GM19025 (cell line): ENCODE measurements around the gene TRMT44.
"Not testable (repeated sequence)": the region's sequence is repeated elsewhere in the genome, so short reads cannot be mapped to it uniquely, and the experiment has no call there.

ENCODE experiments used
- ATAC-seq: cut with Tn5 transposase; IDR thresholded peaks from one replicate; pipeline ENCODE4 v1.9.1; 2021; ENCODE audit warnings: mild to moderate bottlenecking, low read depth, moderate library complexity; ENCODE audit not compliant: unreplicated experiment

Gene TRMT44

DNA sequence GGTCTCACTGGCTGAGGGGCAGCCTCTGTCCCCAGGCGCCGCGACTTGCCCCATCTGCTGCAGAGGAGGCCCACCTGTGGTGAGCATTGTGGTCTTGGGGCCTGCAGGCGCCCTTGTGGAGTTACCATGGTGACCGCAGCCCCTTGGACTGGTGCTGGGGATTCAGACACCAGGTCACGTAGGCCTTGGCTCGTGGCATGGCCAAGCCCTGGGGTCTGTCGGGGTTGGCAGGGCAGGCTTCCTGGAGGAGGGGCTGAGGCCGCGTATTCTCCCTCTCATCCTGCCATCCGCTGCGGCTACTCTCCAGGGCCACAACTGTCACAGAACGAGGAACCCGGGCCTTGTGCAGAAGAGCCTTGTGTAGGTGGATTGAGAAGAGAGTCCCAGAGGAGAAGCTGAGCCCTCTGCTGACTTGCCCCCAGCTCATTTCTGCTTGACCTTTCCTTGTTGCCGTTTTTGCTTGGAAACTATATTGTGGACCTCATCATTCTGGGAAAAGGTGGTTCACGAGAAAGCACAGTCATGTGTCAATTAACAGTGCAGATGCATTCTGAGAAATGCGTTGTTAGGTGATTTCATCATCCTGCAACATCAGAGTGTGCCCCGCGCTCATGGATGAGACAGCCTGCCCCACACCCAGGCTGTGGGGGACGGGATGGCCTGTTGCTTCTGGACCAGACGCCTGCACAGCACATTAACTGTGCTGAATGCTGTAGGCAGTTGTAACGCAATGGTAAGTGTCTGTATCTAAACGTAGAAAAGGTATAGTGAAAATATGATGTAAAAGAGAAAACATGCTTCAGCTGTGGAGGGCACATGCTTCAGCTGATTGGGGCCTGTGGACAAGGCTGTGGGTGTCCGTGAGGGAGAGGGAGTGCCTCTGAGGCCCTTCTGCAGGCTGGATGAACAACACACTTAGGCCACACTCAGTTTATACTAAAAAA, 38.5 kb downstream of the TRMT44 start:
- ATAC-seq, result no peak

DNA sequence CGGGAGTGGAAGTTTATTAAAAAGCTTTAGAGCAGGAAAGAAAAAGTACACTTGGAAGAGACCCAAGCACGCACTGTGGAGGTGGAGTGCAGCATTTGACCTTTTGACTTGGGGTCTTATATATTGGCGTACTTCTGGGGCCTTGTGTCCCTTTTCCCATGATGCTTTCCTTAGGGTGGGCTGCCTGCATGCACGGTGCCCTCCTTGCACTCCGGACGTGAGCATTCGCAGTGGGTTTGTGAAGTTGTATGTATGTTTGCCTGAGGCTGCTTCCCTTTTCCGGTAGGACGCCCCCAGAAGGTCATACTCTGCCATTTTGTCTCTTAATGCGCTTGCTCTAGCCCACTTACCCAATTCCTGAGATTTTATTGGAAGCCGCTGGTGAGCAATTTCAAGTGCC, 39.6 kb downstream of the TRMT44 start:
- no peak for ATAC-seq

DNA sequence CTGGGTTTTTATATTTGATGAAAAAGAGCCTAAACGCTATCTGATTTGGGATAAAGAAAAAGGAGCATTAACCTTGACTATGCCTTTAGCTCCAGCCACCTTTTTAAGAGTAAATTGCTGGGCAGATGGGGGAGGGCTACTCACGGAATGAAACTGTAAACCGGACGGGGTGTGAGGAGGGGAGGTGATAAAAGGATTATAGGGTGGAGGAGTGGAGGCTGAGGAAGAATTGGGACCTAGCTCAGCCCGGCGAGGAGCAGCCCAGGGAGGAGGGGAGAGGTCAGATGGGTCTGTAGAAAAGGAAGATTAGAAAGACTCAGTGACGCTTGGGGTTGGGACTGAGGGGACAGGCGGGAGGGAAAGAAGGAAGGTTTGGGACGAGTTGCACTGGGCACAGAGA, 46.1 kb downstream of the TRMT44 start:
- ATAC-seq, result not testable (repeated sequence)

DNA sequence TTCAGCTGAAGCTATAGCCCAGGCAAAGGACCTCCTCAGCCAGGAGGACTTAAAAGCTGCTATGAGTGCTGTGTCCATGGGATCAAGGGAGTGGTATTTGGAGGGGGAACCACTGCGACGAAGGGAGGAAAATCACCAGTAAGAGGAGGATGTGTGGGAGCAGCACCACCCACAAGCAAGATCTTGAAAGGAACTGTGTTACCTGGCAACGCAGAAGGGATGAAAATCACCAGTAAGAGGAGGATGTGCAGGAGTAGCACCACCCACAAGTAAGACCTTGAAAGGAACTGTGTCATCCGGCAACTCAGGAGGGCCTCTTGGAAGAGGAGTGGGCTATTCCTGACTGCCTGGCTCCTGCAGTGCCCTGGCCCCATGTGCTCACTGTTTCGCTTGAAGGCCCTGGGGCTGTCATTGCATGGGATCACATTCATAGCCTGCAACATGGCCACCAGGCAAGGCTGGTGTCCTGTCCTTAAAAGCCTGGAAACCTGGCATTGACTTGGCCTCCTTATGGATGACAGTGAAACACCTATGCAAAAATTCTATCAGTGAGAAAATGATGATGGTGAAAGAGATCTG, 48.3 kb downstream of the TRMT44 start:
- no peak for ATAC-seq

DNA sequence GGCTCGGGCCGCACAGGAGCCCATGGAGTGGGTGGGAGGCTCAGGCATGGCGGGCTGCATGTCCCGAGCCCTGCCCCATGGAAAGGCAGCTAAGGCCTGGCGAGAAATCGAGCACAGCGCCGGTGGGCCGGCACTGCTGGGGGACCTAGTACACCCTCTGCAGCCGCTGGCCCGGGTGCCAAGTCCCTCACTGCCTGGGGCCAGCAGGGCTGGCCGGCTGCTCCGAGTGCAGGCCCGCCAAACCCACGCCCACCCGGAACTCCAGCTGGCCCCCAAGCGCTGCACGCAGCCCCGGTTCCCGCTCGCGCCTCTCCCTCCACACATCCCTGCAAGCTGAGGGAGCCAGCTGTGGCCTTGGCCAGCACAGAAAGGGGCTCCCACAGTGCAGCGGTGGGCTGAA, 50.9 kb downstream of the TRMT44 start:
- ATAC-seq, result not testable (repeated sequence)

DNA sequence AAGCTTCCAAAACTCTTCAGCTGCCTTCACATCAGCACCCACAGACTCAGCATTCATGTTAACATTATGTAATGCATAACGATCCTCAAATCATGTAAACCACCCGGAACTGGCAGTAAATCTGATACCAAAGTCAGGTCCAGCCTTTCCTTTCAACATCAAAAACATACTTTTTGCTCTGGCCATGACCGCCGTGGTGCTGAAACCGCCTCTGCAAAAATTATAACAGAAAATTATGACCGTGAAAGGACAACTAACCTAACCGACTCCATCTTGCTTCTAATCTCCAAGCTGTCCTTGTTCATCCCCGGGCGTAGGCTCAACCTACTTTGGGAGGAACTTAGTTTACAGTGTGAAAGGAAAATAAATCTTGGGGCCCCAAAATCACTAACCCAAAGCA, 51.6 kb downstream of the TRMT44 start:
- no peak for ATAC-seq

DNA sequence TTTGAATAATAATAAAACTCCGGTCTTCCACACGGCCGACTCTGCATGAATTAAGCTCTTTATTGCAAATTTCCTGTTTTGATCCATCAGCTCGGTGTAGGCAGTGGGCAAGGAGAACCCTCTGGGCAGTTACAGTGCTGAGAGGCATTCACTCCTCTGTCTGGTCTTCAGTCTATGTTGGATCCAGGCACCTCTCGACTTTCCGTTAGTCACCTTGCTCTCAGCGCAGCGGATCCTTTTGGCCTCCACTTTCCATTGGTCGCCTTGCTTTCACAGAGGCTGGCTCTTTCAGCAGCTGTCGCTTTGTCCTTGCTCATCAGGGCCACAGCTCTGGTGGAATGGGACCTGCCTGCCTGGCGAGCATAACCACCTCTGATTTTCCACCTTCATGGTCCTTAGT, 52.9 kb downstream of the TRMT44 start:
- ATAC-seq, result no peak

DNA sequence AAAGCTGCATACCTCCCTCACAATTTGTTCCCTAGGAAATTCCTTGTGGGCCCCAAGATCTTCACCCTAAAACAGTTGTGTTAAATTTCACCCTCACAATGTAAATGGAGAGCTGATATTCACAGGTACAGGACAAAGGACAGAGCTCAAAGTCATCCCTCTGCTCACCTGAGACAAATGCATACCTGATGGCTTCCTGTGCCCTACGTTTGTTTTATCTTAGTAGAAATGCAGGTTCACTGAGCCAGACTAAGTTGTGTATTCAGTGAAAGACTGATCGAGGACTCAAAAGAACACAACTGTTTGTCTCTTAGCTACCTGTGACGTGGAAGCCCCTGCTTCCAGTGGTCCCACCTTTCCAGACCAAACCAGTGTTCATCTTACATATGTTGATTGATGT, 53.6 kb downstream of the TRMT44 start:
- no peak for ATAC-seq

DNA sequence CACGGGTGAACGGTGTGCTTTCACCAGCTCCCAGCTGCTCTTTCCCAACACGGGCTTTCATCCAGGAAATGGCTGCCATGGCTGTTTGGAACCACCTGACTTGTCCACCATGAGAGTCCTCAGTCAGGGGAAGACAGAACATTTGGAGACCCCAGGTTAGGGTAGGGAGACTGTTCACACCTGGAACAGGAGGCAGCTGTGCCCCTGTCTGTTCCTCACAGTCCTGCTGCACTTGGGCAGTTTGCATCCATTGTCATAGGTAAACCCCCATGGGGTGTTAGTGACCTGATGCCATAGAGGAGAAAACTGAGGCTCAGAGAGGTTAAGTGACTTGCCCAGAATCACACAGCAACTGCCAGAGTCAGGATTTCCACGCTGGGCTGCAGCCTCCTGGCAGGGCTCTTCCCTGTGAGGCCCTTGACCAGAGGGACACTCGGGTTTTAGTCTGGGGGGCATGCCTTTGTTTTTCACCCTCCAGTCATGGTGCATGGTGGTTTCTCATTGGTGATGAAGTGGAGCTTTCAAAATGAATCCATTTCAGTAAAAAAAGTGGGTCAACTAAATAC, 54.5 kb downstream of the TRMT44 start:
- ATAC-seq, result no peak

DNA sequence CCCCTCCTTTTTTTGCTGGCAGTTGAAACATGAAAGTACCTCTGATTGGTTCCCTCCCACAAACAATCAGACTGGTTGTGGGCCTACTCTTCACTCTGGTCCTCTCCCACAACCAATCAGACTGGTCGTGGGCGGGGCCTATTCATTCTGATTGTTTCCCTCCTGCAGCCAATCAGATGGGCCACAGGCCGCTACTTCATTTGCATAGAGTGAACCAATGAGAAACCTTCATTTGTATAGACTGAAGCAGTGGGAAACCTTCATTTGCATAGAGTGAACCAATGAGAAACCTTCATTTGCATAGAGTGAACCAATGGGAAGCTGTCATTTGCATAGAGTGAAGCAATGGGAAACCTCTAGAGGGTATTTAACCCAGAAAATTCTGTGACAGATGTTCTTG, 55.2 kb downstream of the TRMT44 start:
- no peak for ATAC-seq

DNA sequence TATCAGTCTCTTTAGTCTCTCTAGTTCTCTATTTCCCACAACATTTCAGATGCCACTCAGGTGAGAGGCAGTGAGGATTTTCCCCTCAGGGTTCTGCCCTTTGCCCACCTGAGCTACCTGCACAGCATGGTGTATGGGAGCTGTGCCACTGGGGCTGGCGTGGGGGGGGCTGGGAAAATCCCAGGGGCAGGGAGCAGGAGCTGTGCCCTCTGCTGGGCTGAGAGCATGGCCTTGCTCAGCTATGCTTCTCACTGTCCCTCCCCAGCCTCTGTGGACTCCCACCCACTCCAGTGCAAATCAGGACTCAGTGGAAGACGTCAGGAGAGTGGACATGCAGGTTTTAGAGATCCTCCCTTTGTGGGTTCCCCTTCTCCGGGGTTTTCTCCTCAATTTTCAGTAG, 57.2 kb downstream of the TRMT44 start:
- no peak for ATAC-seq

DNA sequence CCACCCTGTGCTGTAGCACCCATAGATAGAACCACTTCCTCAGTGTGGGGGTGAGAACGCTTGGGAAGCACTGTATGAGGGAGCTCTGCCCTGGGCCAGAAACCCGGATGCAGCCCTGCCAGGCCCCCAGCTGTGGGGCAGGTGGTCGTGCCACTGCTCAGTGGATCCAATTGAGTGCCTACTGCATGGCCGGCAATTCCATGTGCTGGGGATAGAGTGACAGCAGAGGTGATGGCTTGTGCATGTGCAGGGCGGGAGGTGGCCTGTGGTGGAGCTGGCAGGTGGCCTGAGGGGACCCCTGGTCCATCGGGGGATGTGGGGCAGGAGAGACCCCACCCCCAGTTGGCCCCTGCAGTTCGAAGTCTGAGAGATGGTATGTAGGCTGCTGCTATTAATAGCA, 60.4 kb downstream of the TRMT44 start:
- ATAC-seq, result no peak

DNA sequence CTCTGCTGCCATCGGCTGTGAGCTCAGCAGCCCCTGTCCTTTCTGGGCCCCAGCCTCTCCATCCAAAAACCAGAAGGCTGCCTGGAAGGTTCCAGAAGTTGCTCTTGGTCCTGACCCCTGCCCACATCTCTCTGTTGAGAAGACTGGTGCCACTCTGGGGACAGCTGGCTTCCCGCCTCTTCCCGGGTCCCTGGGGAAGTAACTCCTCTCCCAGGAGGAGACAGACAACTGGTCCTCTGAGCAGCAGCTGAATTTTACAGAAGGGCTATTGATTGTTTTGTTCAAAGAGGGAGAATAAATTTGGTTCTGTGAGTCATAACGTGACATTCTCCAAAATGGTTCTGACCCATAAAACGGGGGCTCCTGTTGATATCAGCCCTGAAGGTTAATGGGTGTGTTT, 61.2 kb downstream of the TRMT44 start:
- ATAC-seq, result no peak

DNA sequence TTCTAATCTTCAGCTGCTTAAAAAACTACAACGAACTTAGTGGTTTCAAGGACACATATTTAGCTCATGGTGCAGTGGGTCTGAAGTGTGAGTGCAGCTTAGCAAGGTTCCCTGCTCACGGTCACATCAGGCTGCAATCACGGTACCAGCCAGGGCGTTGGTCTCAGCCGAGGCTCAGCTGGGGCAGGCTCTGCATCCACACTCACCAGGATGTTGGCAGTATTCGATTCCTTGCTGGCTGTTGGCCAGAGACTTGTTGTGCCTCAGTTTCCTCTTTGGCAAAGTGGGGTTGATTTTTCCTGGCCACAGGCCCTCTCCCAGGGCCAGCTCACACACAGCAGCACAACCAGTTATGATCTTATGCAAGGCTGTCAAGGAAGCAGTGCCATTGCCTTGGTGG, 61.8 kb downstream of the TRMT44 start:
- ATAC-seq, result no peak

DNA sequence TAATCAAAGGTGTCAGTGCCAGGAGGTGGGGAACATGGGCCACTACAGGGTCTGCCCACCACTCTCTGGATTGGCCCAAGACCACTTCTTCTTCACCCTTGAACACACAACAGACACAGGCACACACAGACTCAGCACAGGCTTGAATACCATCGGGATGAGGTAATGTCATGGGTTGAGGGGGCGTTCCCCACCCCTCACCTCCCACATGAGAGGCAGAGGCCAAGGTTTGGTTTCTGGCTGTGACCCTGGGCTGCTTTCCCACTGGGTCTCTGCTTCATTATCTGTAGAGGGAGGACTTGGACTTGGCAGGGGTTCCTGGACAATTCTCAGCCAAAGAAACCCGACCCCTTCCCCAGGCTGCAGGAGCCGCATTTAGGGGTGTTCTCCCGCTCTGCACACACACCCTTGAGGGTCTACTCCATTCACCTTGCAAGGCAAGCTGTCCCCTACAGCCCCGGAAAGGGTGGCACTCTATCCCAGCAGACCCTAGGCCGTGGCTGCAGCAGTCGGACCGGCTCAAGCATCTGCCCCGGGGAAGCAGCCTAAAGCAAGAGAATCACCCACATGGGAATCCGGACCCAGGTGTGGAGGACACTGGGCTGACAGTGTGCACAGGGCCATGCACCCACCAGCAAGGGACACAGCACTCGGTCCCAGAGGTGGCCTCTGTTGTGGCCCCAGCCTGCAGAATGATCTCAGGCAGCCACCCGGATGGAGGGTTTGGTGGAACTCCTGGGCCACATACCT, 62.4 kb downstream of the TRMT44 start:
- ATAC-seq, result no peak

DNA sequence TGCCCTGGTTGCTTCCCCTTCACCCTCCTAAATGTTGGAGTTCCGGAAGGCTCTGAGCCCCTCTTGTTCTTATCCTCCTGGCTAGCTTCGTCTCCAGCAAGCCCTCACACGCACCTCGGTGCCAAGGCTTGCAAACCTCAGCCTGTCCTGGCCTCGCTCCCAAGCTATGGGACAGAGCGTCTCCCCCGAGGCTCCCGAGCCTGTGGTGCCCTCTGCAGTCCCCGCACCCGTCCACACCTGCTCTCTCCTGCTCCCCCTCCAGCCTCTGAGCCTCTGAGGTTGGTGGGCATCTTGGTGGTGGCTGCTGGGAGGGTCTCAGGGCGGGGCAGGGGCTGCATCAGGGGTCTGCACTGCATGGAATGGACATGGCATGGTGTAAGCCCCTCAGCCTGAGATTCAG, 63.2 kb downstream of the TRMT44 start:
- ATAC-seq, result no peak

DNA sequence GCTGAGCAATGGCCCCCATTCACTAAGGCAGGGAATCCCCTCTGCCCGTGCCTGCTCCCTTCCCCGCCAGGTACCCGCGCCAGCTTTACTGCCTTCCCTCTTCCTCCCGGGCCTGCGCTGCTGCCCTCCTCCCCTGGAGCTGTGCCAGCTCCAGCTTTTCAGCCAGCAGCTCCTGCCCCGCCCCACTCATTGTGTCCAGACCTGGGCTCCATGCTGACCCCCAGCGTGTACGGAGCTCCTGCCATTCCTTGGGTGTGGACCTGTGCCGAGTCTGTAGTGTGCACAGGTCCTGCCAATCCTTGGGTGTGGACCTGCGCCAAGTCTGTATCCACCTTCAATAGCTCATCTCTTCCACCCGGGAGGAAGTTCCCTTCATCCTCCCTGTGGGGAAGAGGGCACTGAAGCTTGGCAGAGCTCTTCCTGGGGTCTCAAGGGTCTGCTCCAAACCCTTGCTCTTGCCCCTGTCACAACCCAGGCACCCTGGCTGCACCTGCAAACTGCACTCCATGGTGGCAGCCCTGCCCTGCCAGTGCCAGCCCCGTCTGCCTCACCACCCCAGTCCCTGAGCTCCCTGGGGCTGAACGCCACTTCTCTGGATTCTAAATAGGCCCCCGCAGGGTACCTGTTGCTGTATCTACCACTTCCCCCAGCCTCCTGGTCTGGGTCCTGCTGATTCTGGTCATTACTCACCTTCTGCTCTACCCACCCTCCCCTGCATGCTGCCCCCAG, 63.9 kb downstream of the TRMT44 start:
- no peak for ATAC-seq

DNA sequence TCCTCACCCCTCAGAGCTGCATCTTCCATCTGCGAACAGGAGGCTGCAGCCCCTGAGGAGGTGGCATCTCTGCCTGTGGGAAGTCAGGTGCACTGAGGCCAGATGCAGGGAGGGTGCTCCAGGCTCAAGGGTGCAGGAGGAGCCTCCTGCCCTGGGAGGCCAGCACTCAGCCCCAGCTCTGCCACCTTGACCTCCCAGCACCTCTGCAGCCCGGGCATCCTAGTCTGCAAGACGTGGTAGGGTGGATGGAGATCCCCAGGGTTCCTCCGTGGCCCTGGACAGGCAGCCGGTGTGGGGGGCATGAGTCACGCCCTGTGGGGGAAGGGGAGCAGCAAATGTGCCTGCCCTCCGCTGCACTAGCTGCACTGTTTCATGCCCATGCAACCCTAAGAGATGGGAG, 64.7 kb downstream of the TRMT44 start:
- no peak for ATAC-seq

DNA sequence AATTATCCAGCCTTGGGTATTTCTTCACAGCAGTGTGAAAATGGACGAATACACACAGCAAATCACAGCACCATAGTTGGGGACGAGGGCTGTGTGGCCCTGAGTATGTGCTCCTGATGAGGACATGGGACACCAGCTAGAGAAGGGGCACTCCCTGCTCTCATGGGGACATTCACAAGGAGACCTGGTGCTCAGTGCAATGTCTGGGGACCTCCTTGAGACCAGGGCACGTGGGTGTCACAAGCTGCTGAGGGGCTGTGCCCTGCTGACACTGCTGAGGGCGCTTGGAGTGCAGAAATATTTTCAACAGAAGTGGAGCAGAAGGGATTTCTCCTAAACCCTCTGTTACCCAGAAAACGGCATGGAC, 65.4 kb downstream of the TRMT44 start:
- no peak for ATAC-seq

DNA sequence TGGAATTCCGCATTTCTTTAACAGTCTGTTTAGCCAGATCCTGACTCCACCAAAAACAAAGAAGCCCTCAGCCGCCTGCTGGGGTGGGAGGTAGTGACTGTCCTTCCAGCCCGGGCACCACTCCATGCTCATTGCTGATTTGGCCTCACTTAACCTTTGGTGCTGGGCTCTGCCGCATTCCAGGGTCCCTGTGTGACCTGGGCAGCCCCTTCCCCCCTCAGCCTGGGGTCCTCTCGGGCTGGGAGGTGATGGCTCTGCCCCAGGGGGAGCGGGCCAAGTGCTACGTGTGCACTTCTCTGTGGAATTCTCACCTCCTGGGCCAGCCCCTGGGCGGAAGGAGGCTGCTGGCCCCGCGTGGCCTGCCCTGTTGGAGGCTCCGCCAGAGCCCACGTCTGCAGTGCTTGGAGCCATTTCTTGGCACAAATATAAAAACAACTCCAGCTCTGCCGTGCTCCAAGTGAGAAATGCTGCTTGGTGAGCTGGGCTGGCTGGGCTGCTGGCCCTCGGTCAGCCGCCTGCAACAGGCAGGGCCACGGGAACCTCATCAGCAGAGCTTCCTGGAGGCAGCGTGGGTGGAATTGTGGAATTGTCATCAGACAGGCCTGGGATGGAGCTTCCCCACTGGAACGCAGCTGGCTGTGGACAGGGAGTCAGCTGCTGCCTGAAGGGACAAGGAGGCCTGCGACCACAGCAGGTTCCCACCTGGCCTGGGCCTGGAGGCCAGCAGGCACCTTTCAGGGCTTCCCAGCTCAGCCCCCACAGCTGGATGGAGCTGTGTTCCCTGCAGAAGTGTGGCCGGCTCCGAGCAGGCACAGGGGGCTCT, 66.0 kb downstream of the TRMT44 start:
- ATAC-seq, result no peak
